ENCODE data around the gene ZNF365.

Gene ZNF365

DNA sequence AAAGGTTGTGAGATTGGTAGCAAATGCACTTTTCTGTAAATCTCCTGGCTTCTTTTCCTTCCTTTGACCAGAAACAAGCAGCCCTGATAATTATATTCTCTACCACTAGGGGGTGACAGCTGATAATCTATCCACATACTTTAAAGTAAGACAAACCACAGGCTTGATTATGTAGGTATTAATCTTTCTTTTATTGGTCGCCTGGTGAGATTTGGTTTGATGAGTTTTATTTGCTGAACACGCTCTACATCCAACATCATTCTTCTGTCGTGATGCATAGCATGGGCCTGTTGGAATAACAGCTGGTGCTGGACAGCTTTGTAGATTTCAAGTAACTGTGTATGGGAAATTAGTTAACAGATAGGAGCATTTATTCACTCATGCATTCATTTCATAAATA, 63.5 kb downstream of the ZNF365 start:
- TF ChIP-seq CTCF (IDR thresholded peaks at IDR 0.05; ENCODE audit: poor library complexity, severe bottlenecking): peak; percentile 91
- ATAC-seq (ENCODE audit: low read depth): peak; percentile 26; the same call in 1 of the 3 replicates
- Histone ChIP-seq H3K4me3 (ENCODE audit: severe bottlenecking) (no peak overlapping the region), H3K27me3 (ENCODE audit: insufficient read depth, poor library complexity, severe bottlenecking) (no peaks in the 10 kb centered on the region), H3K4me1 (ENCODE audit: insufficient read depth, poor library complexity, severe bottlenecking) (peaks cover 16% of the 10 kb centered on the region), H3K9me3 (ENCODE audit: severe bottlenecking) (no peaks in the 10 kb centered on the region), H3K36me3 (ENCODE audit: low read depth) (no peaks in the 10 kb centered on the region), H3K27ac (ENCODE audit: poor library complexity, severe bottlenecking) (no peak overlapping the region)
- no peak for DNase-seq (ENCODE audit: low spot score)

- ATAC-seq (ENCODE audit: low read depth): no peak
- H3K4me1 ChIP-seq (ENCODE audit: insufficient read depth, poor library complexity, severe bottlenecking): no peaks in the 10 kb centered on the region
- no peak overlapping the region for H3K4me3 ChIP-seq (ENCODE audit: severe bottlenecking)
- H3K36me3 ChIP-seq (ENCODE audit: low read depth): no peaks in the 10 kb centered on the region
- H3K27me3 ChIP-seq (ENCODE audit: insufficient read depth, poor library complexity, severe bottlenecking): no peaks in the 10 kb centered on the region
- no peak for DNase-seq (ENCODE audit: low spot score)
- no peaks in the 10 kb centered on the region for H3K9me3 ChIP-seq (ENCODE audit: severe bottlenecking)
- H3K27ac ChIP-seq (ENCODE audit: poor library complexity, severe bottlenecking): no peak overlapping the region
- no peak for TF ChIP-seq CTCF (IDR thresholded peaks at IDR 0.05; ENCODE audit: poor library complexity, severe bottlenecking)
Observed at GRCh38 chr10:62442006-62442405, 67.8 kb downstream of the ZNF365 start.

DNA sequence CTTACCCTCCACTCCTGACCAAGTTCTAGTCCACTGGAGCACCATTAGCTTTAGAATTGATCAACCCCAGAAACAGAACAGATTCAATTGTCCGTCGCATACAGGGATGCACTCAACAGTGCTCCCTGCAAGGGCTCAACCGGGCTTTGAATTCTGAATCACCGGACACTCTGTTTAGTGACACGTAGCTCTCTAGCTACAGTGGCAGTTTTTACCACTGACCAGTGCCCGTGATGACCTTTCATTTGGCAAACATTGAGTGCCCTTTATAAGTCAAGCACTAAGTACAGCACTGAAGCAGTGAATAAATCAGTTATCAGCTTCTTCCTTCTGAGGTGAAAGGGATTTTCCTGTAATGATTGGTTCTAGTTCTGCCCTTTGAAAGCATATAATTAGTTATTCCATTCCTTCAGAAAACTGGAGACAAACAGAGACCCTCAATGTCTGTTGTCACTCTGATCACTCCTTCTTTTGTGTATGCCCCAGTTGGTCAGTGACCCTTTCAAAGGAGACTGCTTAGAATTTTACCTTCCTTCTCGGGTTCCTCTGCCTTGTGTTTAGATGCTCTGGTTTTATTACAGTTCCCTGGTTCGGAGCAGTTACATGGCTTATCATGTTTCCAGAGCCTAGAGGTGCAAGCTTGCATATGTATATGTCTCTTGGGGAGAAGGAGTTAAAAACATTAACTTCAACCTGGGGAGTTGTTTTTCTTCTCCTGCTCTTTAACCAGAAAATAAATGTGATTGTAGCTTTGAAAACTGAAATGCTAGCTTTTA, 68.9 kb downstream of the ZNF365 start:
- ATAC-seq (ENCODE audit: low read depth): no peak
- Histone ChIP-seq H3K36me3 (ENCODE audit: low read depth) (no peaks in the 10 kb centered on the region), H3K27me3 (ENCODE audit: insufficient read depth, poor library complexity, severe bottlenecking) (no peaks in the 10 kb centered on the region), H3K9me3 (ENCODE audit: severe bottlenecking) (no peaks in the 10 kb centered on the region), H3K4me1 (ENCODE audit: insufficient read depth, poor library complexity, severe bottlenecking) (no peaks in the 10 kb centered on the region), H3K4me3 (ENCODE audit: severe bottlenecking) (no peak overlapping the region), H3K27ac (ENCODE audit: poor library complexity, severe bottlenecking) (no peak overlapping the region)
- DNase-seq (ENCODE audit: low spot score): no peak
- TF ChIP-seq CTCF (IDR thresholded peaks at IDR 0.05; ENCODE audit: poor library complexity, severe bottlenecking): no peak

DNA sequence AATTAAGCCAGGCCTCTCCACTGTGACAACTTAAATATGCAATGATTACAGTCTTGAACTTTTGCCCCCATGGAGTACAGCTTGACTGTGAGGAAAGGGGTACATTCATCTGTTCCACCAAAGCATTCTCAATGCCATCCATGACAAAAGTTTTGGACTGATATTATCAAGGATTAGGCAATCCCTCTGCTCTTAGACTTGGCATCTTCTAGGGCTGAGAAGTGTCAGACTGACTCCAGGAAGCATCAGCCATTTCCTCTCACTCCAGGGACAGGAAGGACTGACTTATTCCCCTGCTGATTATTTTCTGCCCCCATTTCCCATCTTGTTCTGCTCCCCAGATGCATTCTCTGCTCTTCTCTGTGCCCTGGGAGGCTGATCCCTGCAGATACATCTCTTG, 69.7 kb downstream of the ZNF365 start:
- Histone ChIP-seq H3K4me3 (ENCODE audit: severe bottlenecking) (no peak overlapping the region), H3K27ac (ENCODE audit: poor library complexity, severe bottlenecking) (no peak overlapping the region), H3K9me3 (ENCODE audit: severe bottlenecking) (no peaks in the 10 kb centered on the region), H3K27me3 (ENCODE audit: insufficient read depth, poor library complexity, severe bottlenecking) (no peaks in the 10 kb centered on the region), H3K4me1 (ENCODE audit: insufficient read depth, poor library complexity, severe bottlenecking) (no peaks in the 10 kb centered on the region), H3K36me3 (ENCODE audit: low read depth) (no peaks in the 10 kb centered on the region)
- no peak for ATAC-seq (ENCODE audit: low read depth)
- no peak for TF ChIP-seq CTCF (IDR thresholded peaks at IDR 0.05; ENCODE audit: poor library complexity, severe bottlenecking)
- no peak for DNase-seq (ENCODE audit: low spot score)

GRCh38 chr10:62446627-62447026, 72.5 kb downstream of the ZNF365 start:
- DNase-seq (ENCODE audit: low spot score): no peak
- Histone ChIP-seq H3K36me3 (ENCODE audit: low read depth) (no peaks in the 10 kb centered on the region), H3K4me3 (ENCODE audit: severe bottlenecking) (no peak overlapping the region), H3K27ac (ENCODE audit: poor library complexity, severe bottlenecking) (no peak overlapping the region), H3K4me1 (ENCODE audit: insufficient read depth, poor library complexity, severe bottlenecking) (no peaks in the 10 kb centered on the region), H3K27me3 (ENCODE audit: insufficient read depth, poor library complexity, severe bottlenecking) (no peaks in the 10 kb centered on the region), H3K9me3 (ENCODE audit: severe bottlenecking) (no peaks in the 10 kb centered on the region)
- no peak for TF ChIP-seq CTCF (IDR thresholded peaks at IDR 0.05; ENCODE audit: poor library complexity, severe bottlenecking)
- no peak for ATAC-seq (ENCODE audit: low read depth)

All from RWPE2 (cell line).